ENCODE measurements around the gene VSTM4. TPM values are rescaled to one million over a fixed set of nuclear protein-coding genes. Genes with fewer than 3 reads are reported as not detected.

The VSTM4 gene
- total and polyA plus RNA-seq, 9 of the 15 experiments (the other 6 are each of a cell fraction or from before 2014, with no cell fraction given), result 1.0 to 7.9 (median 3.0) TPM

DNA sequence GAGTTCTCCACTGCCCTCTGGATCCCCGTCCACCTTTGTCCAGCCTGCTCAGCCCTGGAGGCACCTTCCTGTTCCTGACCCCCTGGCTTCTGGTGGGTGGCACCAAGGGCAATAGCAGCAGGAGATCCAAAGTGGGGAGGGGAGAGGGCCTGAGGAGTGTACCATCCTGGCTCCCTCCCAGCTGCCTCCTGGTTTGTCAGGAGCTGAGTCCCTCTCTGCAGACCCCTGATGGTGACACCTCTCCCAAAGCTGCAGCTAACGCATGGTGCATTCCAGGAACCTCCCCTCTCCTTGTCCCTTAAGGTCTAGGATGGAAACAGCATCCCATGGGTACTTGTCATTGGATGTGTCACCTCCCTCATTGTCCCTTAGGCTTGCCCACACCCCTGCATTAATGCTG lies 39.6 kb downstream of the VSTM4 start:
- Histone ChIP-seq H3K9me1 (ENCODE audit: control insufficient read depth, insufficient read depth, low read length) (no peaks in the 10 kb centered on the region), H3K36me3 (ENCODE audit: control insufficient read depth, insufficient read depth, low read length) (peaks cover 4% of the 10 kb centered on the region; the same call in 1 of the 3 replicates), H3K4me2 (ENCODE audit: insufficient read depth, low read length) (no peak overlapping the region), H4K20me1 (replicated peaks; ENCODE audit: control insufficient read depth, insufficient read depth, low read length) (peaks cover 3% of the 10 kb centered on the region; the same call in 1 of the 2 replicates), H3K27ac (ENCODE audit: extremely low read depth, low read depth, low read length) (no peak overlapping the region), H3K9ac (ENCODE audit: insufficient read depth in 1 of 2, low read depth in 2 of 2, low read length in 2 of 2) (0 out of 4 replicates have a peak overlapping the region, but pooled peaks of 1 of the 2 experiments have one; percentile 15), H3K79me2 (ENCODE audit: control insufficient read depth, insufficient read depth, low read length) (no peaks in the 10 kb centered on the region), H3K4me1 (replicated peaks in 1 of 2; ENCODE audit: control insufficient read depth in 2 of 2, insufficient read depth in 2 of 2, low read length in 2 of 2) (peaks cover 0 to 15% of the 10 kb centered on the region in 2 experiments; a peak in 2 of 5 replicates), H3K4me3 (no peak overlapping the region), H3K27me3 (ENCODE audit: control insufficient read depth in 2 of 2, insufficient read depth in 2 of 2, low read length in 2 of 2) (no peaks in the 10 kb centered on the region), H2AFZ (ENCODE audit: low read depth, low read length) (no peak overlapping the region), H3K9me3 (replicated peaks; ENCODE audit: control insufficient read depth, insufficient read depth, low read depth, low read length) (no peaks in the 10 kb centered on the region)
- CTCF ChIA-PET (ENCODE audit: low intra/inter-chr PET ratio), result no interaction called here
- FAIRE-seq, result no peak
- ATAC-seq, result no peak
- WGBS (ENCODE audit: insufficient coverage, low coverage, missing lambda C conversion rate), result 54% methylated on average over 2 of the region's 2 CpGs
- POLR2A ChIA-PET, result interaction anchor here (0.5 to 0.9 kb wide), 3 partner anchors 10 to 411 kb away, joined by 3 to 6 read pairs (median 4); no protein-coding TSS in a partner anchor
- intact Hi-C loops (cut with micrococcal nuclease) (no loop called here), in situ Hi-C loops (cut with MboI) (no loop called here)
- BruUV-seq (replicated peaks), result no TSS peak
- no peak for DNase-seq (ENCODE audit: extremely low read depth in 1 of 4, low spot score in 3 of 4)
- TF ChIP-seq, protein P1, sequence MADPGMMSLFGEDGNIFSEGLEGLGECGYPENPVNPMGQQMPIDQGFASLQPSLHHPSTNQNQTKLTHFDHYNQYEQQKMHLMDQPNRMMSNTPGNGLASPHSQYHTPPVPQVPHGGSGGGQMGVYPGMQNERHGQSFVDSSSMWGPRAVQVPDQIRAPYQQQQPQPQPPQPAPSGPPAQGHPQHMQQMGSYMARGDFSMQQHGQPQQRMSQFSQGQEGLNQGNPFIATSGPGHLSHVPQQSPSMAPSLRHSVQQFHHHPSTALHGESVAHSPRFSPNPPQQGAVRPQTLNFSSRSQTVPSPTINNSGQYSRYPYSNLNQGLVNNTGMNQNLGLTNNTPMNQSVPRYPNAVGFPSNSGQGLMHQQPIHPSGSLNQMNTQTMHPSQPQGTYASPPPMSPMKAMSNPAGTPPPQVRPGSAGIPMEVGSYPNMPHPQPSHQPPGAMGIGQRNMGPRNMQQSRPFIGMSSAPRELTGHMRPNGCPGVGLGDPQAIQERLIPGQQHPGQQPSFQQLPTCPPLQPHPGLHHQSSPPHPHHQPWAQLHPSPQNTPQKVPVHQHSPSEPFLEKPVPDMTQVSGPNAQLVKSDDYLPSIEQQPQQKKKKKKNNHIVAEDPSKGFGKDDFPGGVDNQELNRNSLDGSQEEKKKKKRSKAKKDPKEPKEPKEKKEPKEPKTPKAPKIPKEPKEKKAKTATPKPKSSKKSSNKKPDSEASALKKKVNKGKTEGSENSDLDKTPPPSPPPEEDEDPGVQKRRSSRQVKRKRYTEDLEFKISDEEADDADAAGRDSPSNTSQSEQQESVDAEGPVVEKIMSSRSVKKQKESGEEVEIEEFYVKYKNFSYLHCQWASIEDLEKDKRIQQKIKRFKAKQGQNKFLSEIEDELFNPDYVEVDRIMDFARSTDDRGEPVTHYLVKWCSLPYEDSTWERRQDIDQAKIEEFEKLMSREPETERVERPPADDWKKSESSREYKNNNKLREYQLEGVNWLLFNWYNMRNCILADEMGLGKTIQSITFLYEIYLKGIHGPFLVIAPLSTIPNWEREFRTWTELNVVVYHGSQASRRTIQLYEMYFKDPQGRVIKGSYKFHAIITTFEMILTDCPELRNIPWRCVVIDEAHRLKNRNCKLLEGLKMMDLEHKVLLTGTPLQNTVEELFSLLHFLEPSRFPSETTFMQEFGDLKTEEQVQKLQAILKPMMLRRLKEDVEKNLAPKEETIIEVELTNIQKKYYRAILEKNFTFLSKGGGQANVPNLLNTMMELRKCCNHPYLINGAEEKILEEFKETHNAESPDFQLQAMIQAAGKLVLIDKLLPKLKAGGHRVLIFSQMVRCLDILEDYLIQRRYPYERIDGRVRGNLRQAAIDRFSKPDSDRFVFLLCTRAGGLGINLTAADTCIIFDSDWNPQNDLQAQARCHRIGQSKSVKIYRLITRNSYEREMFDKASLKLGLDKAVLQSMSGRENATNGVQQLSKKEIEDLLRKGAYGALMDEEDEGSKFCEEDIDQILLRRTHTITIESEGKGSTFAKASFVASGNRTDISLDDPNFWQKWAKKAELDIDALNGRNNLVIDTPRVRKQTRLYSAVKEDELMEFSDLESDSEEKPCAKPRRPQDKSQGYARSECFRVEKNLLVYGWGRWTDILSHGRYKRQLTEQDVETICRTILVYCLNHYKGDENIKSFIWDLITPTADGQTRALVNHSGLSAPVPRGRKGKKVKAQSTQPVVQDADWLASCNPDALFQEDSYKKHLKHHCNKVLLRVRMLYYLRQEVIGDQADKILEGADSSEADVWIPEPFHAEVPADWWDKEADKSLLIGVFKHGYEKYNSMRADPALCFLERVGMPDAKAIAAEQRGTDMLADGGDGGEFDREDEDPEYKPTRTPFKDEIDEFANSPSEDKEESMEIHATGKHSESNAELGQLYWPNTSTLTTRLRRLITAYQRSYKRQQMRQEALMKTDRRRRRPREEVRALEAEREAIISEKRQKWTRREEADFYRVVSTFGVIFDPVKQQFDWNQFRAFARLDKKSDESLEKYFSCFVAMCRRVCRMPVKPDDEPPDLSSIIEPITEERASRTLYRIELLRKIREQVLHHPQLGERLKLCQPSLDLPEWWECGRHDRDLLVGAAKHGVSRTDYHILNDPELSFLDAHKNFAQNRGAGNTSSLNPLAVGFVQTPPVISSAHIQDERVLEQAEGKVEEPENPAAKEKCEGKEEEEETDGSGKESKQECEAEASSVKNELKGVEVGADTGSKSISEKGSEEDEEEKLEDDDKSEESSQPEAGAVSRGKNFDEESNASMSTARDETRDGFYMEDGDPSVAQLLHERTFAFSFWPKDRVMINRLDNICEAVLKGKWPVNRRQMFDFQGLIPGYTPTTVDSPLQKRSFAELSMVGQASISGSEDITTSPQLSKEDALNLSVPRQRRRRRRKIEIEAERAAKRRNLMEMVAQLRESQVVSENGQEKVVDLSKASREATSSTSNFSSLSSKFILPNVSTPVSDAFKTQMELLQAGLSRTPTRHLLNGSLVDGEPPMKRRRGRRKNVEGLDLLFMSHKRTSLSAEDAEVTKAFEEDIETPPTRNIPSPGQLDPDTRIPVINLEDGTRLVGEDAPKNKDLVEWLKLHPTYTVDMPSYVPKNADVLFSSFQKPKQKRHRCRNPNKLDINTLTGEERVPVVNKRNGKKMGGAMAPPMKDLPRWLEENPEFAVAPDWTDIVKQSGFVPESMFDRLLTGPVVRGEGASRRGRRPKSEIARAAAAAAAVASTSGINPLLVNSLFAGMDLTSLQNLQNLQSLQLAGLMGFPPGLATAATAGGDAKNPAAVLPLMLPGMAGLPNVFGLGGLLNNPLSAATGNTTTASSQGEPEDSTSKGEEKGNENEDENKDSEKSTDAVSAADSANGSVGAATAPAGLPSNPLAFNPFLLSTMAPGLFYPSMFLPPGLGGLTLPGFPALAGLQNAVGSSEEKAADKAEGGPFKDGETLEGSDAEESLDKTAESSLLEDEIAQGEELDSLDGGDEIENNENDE (IDR thresholded peaks at IDR 0.05; ENCODE audit: low read depth, low read length), result no peak
- no peak for TF ChIP-seq STAT5B (CRISPR knock-in tag; IDR thresholded peaks at IDR 0.05)
- no peak for TF ChIP-seq PML (IDR thresholded peaks at IDR 0.05; ENCODE audit: low read length)
- TF ChIP-seq, protein P2, sequence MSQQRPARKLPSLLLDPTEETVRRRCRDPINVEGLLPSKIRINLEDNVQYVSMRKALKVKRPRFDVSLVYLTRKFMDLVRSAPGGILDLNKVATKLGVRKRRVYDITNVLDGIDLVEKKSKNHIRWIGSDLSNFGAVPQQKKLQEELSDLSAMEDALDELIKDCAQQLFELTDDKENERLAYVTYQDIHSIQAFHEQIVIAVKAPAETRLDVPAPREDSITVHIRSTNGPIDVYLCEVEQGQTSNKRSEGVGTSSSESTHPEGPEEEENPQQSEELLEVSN (IDR thresholded peaks at IDR 0.05; ENCODE audit: borderline replicate concordance in 1 of 2, extremely low read depth in 1 of 2, insufficient read depth in 1 of 2, insufficient read length in 1 of 2, low read depth in 1 of 2, low read length in 1 of 2, poor library complexity in 1 of 2, severe bottlenecking in 1 of 2), result no peak
- TF ChIP-seq ZSCAN29 (IDR thresholded peaks at IDR 0.05), result no peak
- no peak for TF ChIP-seq HDGF (IDR thresholded peaks at IDR 0.05)
- TF ChIP-seq, protein P3, sequence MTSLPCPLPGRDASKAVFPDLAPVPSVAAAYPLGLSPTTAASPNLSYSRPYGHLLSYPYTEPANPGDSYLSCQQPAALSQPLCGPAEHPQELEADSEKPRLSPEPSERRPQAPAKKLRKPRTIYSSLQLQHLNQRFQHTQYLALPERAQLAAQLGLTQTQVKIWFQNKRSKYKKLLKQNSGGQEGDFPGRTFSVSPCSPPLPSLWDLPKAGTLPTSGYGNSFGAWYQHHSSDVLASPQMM (CRISPR knock-in tag; IDR thresholded peaks at IDR 0.05), result no peak
